GM21423 (cell line): ENCODE results near the gene ANKRD11.

Source experiments
- ATAC-seq: cut with Tn5 transposase; IDR thresholded peaks from one replicate; pipeline ENCODE4 v1.9.1; 2021; ENCODE audit warnings: mild to moderate bottlenecking, moderate library complexity; ENCODE audit not compliant: unreplicated experiment

The ANKRD11 gene

DNA sequence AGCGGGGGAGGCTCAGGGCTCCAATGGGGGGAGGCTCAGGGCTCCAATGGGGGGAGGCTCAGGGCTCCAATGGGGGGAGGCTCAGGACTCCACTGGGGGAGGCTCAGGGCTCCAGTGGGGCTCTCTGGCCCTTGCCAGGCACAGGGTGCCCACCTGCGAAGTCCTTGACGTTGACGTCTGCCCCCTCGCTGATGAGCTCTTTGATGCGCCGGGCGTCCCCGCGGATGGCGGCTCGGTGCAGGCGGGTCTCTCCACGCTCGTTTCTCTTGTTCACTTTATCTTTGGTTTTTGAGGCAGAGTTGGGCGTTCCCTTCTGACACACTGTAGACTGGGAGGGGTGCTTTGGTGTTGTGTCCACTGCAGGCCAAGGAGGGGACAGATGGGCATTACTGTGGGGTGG lies 199.9 kb downstream of the ANKRD11 start:
- no peak for ATAC-seq

DNA sequence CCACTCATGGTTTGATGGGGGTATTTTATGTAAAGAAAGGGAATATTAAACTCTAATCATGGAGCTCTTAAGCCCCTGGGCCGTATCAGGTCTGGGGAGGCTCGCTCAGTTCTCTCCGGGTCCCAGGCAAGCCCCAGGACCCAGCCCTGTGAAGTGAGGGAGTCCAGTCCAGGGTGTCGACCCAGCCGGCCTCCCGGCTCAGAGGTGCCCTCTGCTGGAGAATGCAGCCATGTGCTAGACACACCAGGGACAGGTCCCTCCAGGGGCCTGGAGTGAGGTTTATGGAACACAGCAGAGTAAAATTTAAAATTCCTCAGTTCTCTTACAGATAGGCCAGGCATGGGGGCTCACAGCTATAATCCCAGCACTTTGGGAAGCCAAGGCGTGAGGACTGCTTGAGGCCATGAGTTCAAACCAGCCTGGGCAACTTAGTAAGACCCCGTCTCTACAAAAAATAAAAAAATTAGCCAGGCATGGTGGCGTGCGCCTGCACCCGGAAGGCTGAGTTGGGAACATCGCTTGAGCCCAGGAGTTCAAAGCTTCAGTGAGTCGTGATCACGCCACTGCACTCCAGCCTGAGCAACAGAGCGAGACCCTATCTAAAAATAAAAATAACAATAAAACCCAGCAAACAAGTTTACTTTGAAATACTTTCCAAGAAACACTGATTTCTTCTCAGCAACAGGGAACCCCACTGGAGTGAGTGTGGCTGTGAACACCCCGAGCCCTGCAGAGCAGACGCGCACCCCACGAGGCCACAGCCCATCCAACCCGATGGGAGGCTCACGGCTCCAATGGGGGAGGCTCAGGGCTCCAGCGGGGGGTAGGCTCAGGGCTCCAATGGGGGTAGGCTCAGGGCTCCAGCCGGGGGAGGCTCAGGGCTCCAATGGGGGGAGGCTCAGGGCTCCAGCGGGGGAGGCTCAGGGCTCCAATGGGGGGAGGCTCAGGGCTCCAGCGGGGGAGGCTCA lies 200.6 kb downstream of the ANKRD11 start:
- no peak for ATAC-seq

DNA sequence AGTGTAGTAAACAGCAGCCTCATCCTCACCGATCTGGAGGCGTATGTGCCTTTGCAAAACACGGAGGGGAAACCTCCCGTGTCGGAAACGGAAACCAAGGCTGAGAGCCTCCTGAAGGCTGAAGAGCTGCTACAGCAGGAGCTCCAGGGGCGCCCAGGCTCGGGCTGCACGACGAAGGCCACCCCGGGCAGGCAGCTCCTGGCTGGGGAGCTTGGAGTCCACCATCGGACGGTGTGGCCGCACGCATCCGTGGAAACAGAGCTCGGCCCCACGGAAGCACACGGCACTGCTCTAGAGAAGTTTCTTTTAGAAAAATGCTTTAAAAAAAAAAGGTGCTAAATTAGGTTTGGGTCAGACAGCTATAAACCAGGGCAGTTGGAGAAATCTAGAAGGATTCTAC lies 201.4 kb downstream of the ANKRD11 start:
- ATAC-seq = no peak

DNA sequence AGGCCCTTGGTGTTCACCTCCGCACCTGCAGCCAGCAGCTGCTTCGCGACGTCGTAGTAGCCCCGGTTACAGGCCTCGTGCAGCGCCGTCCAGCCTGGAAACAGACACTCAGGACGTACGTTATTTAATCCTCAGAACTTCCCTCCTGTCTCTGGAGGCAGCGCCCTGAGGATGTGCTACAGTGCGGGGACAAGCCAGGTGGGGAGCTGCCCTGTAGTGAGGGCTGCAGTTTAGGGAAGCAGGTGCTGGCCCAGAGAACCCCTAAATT lies 201.8 kb downstream of the ANKRD11 start:
- ATAC-seq = no peak

DNA sequence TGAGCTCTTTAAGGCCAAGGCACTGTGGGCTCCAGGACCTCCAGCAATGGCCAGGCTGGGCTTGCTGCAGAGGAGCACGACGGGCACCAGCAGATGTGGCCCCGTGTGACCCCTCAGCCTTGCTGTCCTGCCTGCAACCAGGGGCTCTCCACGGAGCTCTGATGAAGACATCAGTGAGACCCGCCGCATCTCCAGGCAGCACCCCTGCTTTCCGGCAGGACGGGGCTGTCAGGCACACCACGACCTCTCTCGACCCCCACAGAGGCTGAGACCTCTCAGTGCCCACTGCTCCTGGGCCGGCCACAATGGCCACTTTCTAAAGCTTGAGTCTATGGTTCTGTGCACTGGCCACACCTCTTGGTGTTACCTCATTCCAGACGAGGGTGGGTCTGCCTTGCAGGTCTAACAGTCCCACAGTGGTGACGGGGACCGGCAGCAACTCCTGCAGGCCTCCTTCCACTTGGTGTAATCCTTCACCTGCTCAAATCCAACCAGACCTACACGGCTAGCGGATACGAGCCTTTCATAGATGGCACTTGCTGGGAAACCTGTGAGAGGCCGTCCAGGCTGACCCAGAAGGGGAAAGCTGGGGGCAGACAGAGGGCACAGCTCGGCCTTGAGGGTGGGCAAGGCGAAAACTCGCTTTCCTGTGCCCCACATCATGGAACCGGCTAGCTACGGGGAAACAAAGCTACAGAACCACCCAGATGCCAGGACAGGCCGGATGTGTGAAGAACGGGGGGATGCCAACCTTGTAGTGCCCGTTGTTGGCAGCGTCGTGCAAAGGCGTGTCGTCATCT lies 202.4 kb downstream of the ANKRD11 start:
- no peak for ATAC-seq

DNA sequence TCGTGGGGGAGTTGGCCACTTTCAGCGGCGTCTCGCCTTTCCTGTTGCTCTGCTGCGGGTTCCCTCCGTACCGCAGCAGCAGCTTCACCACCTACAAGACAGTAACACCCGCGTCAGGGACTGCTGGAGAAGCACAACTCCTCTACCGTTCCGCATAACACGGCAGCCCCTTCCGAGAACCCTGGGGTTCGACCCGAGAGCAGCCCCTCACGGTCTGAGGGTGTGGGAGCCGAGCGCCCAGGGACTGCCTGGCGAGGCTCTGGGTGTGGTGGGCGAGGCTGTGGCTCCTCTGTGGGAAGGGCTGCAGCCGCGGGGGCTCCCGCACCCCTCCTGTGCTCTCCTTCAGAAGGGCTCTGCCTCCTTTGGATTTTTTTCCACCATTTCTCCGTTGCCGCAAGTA lies 204.3 kb downstream of the ANKRD11 start:
- ATAC-seq = no peak

DNA sequence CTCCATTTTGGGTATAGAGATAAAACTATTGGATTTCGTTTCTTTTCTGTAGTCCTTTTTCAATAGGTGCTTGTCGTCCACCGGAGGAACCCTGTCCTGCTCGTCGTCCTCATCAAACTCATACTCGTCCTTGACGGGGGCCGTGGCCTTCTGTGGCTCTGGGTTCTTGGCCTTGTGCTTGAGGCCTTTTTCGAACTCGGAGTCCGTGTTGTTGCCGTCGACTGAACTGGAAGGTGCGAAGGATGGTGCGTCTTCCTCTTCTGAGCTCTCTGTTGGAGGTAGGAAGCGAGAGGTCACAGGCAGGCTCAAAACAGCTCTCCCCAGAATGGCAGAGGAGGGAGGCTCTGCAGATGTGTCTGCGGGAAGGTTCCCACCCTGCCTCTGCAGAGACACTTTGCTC lies 205.0 kb downstream of the ANKRD11 start:
- no peak for ATAC-seq

DNA sequence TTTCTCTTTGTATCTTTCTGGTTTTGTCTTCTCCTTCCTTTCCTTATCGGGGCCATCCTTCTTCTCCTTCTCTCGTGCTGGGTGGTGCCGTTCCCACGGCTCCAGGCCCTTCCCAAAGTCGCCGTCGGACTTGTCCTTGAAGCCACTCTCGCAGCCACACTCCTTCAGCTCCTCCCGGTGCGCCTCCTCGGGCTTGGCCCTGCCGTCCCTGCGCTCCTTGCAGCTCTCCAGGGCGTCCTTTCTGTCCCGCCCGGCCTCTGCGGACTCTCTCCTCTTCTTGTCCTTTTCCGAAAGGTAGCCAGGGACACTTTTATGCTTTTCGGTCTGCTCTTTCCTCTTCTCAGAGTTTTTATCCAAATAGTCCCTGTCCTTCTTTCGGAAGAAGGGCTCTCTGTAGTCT lies 206.9 kb downstream of the ANKRD11 start:
- no peak for ATAC-seq

DNA sequence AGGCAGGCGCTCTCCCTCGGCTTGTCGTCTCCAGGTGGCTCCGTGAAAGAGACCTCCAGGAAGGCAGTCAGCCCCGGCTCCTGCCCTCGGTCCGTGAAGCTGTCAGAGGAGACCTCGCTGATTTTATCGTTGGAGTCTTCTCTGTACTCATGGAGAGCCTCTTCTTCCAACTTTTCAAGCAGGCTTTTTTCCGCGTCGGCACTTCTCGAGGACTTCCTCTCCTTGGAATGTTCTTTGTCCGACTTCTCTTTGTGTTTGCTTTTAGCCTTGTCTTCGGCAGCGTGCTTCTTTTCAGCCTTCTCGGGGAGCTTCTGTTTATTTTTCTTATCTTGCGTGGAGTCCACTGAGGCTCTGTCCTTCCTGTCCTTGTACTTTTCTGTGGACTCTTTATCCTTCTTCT lies 207.8 kb downstream of the ANKRD11 start:
- no peak for ATAC-seq

DNA sequence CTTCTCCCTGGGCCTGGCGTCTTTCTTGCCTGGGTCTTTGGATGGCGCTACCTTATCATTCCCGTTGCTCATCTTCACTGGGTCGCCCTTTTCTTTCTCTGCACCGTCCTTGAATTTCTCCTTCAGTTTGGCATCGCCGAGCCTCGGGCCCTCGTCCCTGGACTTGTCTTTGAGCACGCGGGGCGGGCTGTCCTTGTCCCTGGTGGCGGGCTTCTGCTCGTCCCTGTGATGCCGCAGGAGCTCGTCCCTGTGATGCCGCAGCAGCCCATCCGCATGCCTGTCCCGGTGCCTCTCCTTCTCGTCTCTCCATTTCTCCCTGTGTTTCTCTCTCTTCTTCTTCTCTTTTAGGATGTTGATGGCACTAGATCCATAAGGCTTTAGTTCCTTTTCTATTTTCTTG lies 208.5 kb downstream of the ANKRD11 start:
- ATAC-seq = no peak

DNA sequence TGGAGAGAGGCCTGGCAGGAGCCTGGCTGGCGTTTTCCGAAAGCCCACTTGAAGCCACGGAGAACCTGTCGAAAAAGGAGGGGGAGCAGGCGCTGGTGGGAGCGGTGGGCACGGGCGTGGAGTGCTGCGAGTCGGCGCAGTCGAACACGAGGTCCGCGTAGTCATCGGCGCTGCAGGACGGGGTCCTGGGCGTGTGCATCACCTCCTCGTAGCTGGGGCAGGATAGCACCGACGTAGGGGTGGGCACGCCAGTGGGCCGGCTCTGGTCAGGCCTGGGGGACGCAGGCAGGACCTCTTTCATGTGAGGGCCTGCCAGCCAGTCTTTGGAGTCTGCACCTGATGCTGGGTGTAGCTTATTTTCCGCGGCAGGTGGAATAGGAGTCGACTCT lies 209.2 kb downstream of the ANKRD11 start:
- ATAC-seq = no peak

DNA sequence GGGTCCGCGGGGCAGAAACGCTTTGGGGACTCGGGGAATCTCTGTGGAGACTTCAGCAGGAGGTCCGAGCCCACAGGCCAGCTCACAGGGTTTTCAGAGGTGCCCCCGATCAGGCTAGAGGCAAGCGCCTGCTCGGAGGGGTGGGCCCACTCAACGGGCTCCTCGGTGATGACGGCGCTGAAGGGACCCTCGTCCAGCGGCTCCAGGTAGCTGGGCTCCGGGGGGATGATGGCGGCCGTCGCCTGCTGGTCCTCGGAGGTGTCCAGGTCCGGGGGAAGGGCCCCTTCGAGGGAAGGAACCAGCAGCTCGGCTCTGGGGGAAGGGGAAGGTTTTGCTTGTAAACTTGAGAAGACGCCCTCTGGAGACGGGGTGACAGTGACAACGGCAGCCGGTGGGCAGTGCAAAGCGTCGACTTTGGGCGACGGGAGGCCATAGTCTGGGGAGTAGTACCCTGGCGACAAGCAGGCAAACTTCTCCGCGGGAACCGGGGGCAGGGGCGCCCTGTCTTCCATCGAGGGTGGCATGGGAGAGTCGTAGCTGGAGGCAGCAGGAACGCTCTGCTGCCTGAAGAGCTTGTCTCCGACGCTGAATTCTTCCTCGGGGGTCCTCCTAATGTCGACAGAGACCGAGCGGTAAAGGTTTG lies 209.7 kb downstream of the ANKRD11 start:
- no peak for ATAC-seq

DNA sequence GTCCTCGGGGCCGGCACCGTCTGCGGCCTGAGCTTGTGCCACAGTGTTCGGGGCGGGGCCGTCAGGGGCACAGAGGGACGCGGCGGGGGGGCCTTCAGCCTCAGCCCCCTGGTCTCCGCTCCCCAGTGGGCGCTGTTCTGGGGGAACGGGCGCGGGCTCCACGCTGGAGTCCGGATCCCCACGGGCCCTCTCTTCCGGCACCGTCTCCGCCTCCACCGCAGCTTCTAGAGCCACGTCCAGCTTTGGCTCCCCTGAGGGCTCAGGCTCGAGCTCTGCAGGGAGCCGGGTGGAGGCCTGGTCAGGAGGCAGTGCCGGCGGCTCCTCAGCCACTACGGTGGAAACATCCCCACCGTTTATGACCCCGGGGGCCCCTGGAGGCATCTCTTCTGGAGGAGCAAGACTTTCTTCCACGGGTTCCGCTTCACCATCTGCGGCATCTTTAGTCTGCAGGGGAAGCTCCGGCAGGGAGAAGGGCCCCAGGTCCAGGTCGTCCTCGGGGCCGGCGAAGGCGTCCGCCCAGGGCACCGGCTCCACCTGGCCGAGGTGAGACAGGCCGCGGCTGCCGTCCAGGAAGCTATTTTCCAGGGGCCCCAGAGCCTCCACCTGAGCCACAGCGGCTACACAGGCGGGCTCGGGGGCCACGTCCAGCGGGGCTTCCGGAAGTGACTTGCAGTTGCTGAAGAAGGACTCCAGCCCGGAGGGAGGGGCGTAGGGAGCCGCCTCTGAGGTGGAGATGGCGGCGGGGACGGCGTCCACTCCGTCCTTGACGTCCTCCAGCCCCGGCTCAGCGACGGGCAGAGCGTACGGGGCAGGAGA lies 210.5 kb downstream of the ANKRD11 start:
- no peak for ATAC-seq

DNA sequence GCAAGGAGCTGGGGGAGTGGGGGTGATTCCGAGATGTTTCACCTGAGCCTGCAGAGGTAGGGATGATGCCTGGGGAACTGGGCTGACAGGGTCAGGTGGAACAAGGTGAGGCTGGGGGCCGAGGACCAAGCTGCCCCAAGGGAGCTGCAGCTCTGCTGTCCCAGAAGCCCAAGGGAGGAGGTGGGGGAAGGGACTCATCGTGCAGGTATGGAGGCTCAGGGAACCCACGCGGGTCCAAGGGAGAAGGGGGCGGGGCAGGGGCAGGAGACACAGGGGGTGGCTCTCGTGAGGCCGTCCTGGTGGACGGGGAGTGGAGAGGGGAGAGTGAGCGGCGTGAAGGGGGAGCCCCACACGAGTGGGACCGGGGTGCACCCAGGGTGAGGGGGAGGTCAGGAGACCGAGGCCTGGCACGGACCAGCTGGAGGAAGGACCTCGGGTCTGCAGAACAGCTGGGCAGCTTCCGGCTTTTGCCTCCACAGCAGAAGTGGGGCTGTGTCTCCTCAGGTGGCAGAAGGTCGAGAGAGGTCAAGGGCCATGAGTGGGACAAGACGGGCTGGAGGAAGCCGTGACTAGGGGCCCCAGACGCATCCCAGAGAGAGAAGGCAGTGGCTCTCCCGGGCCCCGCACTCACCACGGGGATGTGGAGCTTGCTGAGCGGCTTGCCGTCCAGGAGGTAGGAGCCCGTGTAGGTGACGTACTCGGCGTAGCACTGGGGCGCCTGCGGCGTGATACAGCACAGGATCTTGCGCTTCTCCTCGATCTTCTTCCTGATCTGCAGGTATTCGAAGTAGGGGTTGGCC lies 211.7 kb downstream of the ANKRD11 start:
- ATAC-seq = no peak

DNA sequence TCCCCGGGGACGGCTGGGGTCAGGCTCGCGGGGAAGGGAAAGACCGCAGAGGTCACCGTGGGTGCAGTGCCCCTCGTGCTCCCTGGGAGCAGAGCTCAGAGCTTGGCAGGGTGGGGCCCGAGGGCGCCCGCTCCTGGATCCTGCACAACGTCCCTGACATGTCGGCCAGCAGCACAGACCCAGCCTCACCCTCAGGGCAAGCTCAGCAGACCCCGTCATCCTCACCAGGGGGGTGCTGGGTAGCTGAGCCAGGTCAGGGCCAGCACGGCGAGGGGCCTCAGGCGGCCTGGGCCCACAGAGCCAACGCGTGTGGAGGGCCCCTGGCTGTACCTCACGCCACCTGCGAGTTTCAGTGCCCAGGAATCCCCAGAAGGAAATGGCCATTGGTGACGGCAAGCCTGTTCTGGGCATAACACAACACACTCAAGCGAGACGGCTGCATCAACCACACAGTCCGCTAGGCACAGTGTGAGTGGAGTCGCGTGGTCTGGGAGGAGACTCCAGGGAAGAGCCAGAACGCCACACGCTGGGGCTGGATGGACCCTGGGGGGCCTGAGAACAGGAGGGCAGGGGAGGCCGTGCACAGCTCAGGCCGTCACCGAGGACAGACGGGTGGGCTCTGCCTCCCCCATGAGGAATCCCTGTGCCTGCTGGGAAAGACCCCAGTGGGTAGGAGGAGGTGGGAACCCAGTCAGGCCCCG lies 212.6 kb downstream of the ANKRD11 start:
- ATAC-seq = no peak

DNA sequence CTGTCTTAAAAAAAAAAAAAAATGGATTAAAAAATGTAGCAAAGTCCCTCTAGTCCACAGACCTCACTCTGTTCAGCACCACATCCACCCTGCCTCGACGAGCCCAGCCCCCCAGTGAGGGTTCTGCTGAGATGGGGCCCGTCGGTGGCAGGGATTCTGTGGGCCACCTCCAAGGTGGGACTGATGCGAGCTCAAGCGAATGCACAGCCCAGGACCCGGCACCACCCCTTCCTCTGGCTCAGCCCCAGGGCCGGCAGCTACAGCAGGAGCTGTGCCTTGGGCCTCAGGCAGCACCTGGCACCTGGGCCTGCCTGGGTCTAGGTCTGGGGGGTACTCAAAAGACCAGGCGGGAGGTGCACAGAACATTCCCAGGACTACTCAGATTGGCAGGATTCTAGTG lies 213.3 kb downstream of the ANKRD11 start:
- ATAC-seq = no peak

DNA sequence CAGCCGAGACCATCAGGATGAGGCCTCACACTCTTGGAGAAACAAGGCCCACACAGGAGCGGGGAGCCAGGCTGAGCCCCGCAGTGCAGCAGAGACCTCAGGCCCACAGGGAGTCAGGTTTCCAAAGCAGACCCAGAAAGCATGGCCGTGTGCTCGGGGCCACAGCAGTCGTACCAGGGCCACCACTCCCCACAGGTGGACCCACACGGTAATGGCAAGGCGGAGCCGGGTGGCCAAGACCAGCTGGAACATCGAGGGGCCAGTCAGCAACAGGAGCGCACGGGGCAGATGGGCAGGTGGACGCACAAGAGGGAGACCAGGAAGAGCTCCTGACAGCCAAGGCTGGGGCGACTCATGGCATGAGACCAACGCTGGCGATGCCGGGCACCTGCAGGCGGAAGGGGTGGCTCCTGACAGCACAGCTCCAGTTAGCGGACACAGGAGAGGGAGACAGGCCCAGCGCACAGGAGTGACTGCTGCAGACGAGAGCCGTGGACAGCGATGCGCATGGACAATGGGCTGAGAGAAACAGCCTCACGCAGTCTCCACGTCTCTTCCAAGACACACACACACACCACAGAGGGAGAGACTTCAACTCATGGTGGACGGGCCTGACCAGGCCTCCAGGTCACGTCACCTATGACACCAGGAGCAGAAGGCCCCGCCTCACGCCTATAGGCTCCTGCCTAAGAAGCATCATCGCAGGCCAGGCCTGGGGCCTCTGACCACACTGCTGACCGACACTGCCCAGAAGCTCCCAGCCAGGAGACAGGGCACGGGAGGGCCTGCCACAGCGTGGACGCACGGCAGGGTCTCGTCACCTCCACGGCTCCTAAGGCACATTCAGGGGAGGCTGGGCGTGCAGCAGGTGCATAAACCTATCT lies 214.3 kb downstream of the ANKRD11 start:
- ATAC-seq = no peak

DNA sequence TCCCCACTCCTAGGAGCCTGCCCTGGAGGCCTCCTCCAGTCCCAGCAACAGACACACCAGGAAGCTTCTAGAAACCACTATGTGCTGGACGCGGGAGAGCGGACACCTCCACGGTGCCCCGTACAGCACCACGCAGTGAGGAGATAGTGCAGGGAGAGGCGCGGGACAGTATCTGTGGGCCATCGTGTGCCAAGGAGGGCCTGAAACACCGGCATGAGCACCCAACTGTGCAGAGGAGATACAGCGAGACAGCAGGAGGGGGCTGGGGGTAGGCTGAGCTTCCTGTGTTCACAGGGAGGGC lies 215.1 kb downstream of the ANKRD11 start:
- no peak for ATAC-seq
